SK-N-SH treated with all-trans-retinoic acid at 6 μM for 48 hours (cell line): ENCODE measurements around the gene CHURC1.

ENCODE experiments used
- ATAC-seq: fragments of 200-7000 bp; cut with Tn5 transposase; 3 replicates; pipeline ENCODE4 v1.9.1; 2020; ENCODE audit warnings: mild to moderate bottlenecking, moderate library complexity
- ARNTL ChIP-seq: fragments of 450-650 bp; formaldehyde crosslinking; IDR thresholded peaks from 2 replicates; pipeline ENCODE4 v1.5.0; 2020; ENCODE audit warnings: low read depth, mild to moderate bottlenecking, moderate library complexity, borderline replicate concordance
- BACH2 ChIP-seq: fragments of 250-450 bp; sonication (Bioruptor Pico); IDR thresholded peaks from 2 replicates; pipeline ENCODE4 v1.9.0; 2021; ENCODE audit warnings: mild to moderate bottlenecking, borderline replicate concordance
- ESRRG ChIP-seq: fragments of 250-450 bp; sonication (Bioruptor Pico); IDR thresholded peaks from 2 replicates; pipeline ENCODE4 v1.6.1; 2021; ENCODE audit warnings: mild to moderate bottlenecking
- GLIS3 ChIP-seq: fragments of 250-450 bp; sonication (Bioruptor Pico); IDR thresholded peaks from 2 replicates; pipeline ENCODE4 v1.5.0; 2020; ENCODE audit warnings: mild to moderate bottlenecking, moderate library complexity
- ISL1 ChIP-seq: fragments of 250-450 bp; sonication (Bioruptor Pico); IDR thresholded peaks from 2 replicates; pipeline ENCODE4 v2.1.2; 2022; ENCODE audit warnings: mild to moderate bottlenecking, moderate library complexity
- OSR1 ChIP-seq: fragments of 250-450 bp; sonication (Bioruptor Pico); IDR thresholded peaks from 2 replicates; pipeline ENCODE4 v1.8.0; 2022; ENCODE audit warnings: moderate library complexity, mild to moderate bottlenecking, inconsistent platforms
- PPARA ChIP-seq: fragments of 250-450 bp; sonication (Bioruptor Pico); IDR thresholded peaks from 2 replicates; pipeline ENCODE4 v1.5.0; 2020; ENCODE audit warnings: mild to moderate bottlenecking, borderline replicate concordance
- RARB ChIP-seq: fragments of 250-450 bp; sonication (Bioruptor Pico); IDR thresholded peaks from 2 replicates; pipeline ENCODE4 v1.8.0; 2021; ENCODE audit warnings: mild to moderate bottlenecking, moderate library complexity
- SNAI2 ChIP-seq: fragments of 250-450 bp; sonication (Bioruptor Pico); IDR thresholded peaks from 2 replicates; pipeline ENCODE4 v1.5.0; 2020; ENCODE audit warnings: mild to moderate bottlenecking, moderate library complexity
- TOX ChIP-seq: fragments of 250-450 bp; sonication (Bioruptor Pico); IDR thresholded peaks from 2 replicates; pipeline ENCODE4 v1.8.0; 2021; ENCODE audit warnings: mild to moderate bottlenecking, moderate library complexity, borderline replicate concordance
- ZC3H10 ChIP-seq: fragments of 250-450 bp; sonication (Bioruptor Pico); IDR thresholded peaks from 2 replicates; pipeline ENCODE4 v1.5.1; 2021; ENCODE audit warnings: mild to moderate bottlenecking, moderate library complexity
- ZFP3 ChIP-seq: fragments of 250-450 bp; sonication (Bioruptor Pico); IDR thresholded peaks from 2 replicates; pipeline ENCODE4 v1.5.0; 2020; ENCODE audit warnings: mild to moderate bottlenecking, moderate library complexity
- ZNF70 ChIP-seq: fragments of 450-650 bp; formaldehyde crosslinking; IDR thresholded peaks from 2 replicates; pipeline ENCODE4 v1.5.0; 2020; ENCODE audit warnings: mild to moderate bottlenecking, moderate library complexity
- TF ChIP-seq, protein P1 (sequence below): fragments of 250-450 bp; sonication (Bioruptor Pico); IDR thresholded peaks from 2 replicates; pipeline ENCODE4 v1.5.0; 2020; ENCODE audit warnings: mild to moderate bottlenecking, moderate library complexity
- TF ChIP-seq, protein P2 (sequence below): fragments of 250-450 bp; sonication (Bioruptor Pico); IDR thresholded peaks from 2 replicates; pipeline ENCODE4 v1.5.1; 2021; ENCODE audit warnings: mild to moderate bottlenecking, moderate library complexity
- TF ChIP-seq, protein P3 (sequence below): fragments of 250-450 bp; sonication (Bioruptor Pico); IDR thresholded peaks from 2 replicates; pipeline ENCODE4 v1.8.0; 2020; ENCODE audit warnings: mild to moderate bottlenecking, moderate library complexity, borderline replicate concordance

The CHURC1 gene

DNA sequence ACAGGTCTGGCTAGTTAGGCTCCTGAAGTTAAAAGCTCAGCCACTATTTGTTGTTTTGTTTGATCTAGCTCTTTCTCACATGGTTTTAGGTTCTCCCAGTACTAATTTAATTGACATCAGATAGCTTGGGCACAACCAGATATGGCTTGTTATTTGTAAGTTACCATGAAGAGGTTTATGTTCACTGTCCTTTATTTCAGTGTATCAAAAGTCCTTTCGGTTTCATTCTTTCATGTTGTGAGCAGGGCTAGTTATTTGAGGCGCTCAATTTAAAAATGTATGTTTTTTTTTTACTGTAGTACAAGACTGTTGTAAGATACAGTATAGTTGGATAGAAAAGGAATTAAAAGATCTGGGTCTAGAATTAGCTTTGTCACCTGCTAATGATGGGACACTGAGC, 21.3 kb downstream of the CHURC1 start:
- TF ChIP-seq ZFP3 (CRISPR knock-in tag) (no peak), PPARA (no peak), RARB (CRISPR knock-in tag) (no peak), ESRRG (CRISPR knock-in tag) (no peak), OSR1 (CRISPR knock-in tag) (no peak), ISL1 (no peak), ZC3H10 (CRISPR knock-in tag) (no peak)
- TF ChIP-seq, protein P1, sequence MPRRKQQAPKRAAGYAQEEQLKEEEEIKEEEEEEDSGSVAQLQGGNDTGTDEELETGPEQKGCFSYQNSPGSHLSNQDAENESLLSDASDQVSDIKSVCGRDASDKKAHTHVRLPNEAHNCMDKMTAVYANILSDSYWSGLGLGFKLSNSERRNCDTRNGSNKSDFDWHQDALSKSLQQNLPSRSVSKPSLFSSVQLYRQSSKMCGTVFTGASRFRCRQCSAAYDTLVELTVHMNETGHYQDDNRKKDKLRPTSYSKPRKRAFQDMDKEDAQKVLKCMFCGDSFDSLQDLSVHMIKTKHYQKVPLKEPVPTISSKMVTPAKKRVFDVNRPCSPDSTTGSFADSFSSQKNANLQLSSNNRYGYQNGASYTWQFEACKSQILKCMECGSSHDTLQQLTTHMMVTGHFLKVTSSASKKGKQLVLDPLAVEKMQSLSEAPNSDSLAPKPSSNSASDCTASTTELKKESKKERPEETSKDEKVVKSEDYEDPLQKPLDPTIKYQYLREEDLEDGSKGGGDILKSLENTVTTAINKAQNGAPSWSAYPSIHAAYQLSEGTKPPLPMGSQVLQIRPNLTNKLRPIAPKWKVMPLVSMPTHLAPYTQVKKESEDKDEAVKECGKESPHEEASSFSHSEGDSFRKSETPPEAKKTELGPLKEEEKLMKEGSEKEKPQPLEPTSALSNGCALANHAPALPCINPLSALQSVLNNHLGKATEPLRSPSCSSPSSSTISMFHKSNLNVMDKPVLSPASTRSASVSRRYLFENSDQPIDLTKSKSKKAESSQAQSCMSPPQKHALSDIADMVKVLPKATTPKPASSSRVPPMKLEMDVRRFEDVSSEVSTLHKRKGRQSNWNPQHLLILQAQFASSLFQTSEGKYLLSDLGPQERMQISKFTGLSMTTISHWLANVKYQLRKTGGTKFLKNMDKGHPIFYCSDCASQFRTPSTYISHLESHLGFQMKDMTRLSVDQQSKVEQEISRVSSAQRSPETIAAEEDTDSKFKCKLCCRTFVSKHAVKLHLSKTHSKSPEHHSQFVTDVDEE (CRISPR knock-in tag): no peak
- ATAC-seq: no peak

DNA sequence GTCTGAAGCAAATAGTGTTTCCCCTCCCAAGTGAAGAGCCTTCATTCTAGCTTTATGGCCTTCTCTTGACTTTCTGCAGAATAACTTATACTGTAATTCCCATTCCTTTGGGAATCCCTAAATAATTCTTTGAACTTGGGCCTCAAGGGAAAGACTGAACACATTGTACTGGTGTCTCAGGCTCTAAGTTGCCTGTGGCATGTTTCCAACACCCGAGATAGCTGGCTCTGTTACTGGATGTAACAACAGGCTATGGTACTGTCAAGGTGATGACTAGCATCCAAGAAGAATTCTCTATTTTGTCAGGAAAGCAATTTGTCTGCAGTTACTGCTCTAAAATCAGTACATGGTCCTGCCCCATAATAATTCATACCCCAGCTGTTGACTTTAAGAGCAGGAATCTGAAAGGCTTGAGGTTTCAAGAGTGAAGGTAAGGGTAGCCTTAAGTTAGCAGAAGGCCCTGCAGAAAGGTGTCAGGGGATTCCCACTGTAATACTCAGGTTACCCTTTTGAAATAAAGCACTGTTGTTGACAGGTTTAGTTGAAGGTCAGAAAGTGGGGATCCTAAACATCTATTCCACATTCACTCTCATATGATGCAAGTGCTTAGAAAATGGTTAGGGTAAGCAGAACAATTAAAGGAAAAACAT, 23.0 kb downstream of the CHURC1 start:
- no peak for ATAC-seq
- no peak for TF ChIP-seq OSR1 (CRISPR knock-in tag)
- no peak for TF ChIP-seq SNAI2 (CRISPR knock-in tag)
- no peak for TF ChIP-seq ARNTL (CRISPR knock-in tag)
- no peak for TF ChIP-seq ZNF70 (CRISPR knock-in tag)
- TF ChIP-seq ISL1: no peak
- no peak for TF ChIP-seq ZFP3 (CRISPR knock-in tag)
- TF ChIP-seq, protein P1 (CRISPR knock-in tag): no peak
- TF ChIP-seq GLIS3: no peak

DNA sequence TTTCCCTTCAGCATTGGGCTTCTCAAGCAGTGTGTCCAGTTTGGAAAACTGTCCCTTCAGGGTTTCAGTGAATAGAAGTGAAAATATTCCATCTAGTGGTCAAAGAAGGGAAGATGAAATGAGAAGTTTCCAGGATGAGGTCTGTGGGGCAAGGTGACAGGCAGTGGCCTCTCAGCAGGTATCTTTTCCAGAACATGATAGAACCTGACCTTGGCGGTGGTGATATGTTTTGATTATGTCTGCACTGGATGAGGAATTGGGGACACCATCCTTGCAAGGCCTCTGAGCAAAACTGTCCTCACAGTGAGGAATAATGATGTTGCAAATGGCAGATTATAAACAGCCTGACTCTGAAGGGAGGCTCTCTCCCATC, 23.6 kb downstream of the CHURC1 start:
- peak; percentile 55; the same call in 1 of the 3 replicates for ATAC-seq
- TF ChIP-seq, protein P2, sequence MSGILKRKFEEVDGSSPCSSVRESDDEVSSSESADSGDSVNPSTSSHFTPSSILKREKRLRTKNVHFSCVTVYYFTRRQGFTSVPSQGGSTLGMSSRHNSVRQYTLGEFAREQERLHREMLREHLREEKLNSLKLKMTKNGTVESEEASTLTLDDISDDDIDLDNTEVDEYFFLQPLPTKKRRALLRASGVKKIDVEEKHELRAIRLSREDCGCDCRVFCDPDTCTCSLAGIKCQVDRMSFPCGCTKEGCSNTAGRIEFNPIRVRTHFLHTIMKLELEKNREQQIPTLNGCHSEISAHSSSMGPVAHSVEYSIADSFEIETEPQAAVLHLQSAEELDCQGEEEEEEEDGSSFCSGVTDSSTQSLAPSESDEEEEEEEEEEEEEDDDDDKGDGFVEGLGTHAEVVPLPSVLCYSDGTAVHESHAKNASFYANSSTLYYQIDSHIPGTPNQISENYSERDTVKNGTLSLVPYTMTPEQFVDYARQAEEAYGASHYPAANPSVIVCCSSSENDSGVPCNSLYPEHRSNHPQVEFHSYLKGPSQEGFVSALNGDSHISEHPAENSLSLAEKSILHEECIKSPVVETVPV (CRISPR knock-in tag): no peak
- TF ChIP-seq ISL1 (no peak), BACH2 (CRISPR knock-in tag) (no peak), RARB (CRISPR knock-in tag) (no peak), PPARA (no peak)

DNA sequence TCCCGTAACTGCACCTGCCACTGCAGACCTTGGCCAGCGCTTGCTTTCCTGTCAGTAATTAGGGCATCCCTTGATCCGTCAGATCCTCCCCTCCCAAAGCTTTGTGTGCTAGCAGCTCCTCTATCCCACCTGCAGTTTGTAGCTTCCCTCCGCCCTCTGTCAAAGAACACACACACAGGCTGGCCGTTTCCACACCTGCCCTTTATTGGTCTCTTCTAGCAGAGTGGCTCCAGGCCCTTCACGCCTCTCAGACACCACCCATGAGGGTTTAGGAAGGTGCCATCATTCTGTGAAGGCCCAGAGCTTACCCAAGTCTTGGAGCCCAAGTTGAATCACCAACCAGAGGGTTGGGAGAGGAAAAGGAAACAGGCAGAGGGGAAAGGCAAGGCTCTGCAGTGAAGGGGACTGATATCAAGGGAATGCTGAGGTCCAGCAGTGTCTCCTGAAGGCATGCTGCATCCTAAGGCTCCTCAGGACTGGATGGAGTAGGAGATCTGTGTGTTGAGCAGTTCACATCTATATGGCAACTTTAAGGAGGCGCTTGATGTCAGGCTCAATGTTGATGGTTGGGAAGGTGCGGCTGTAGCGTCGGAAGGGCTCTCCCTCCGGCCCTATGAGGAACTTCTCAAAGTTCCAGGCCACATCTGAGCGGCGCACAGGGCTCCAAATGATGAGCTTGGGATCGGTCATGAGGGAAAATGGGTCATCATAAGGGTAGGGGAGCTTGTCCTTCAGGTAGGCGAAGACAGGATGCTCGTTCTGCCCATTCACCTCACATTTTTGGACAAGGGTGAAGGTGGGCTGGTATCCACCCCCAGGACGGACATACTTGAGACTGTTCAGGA, 24.9 kb downstream of the CHURC1 start:
- TF ChIP-seq TOX (CRISPR knock-in tag) (no peak), SNAI2 (CRISPR knock-in tag) (no peak), PPARA (no peak), ZC3H10 (CRISPR knock-in tag) (no peak), GLIS3 (no peak)
- TF ChIP-seq, protein P2 (CRISPR knock-in tag): no peak
- TF ChIP-seq, protein P3, sequence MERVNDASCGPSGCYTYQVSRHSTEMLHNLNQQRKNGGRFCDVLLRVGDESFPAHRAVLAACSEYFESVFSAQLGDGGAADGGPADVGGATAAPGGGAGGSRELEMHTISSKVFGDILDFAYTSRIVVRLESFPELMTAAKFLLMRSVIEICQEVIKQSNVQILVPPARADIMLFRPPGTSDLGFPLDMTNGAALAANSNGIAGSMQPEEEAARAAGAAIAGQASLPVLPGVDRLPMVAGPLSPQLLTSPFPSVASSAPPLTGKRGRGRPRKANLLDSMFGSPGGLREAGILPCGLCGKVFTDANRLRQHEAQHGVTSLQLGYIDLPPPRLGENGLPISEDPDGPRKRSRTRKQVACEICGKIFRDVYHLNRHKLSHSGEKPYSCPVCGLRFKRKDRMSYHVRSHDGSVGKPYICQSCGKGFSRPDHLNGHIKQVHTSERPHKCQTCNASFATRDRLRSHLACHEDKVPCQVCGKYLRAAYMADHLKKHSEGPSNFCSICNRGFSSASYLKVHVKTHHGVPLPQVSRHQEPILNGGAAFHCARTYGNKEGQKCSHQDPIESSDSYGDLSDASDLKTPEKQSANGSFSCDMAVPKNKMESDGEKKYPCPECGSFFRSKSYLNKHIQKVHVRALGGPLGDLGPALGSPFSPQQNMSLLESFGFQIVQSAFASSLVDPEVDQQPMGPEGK (CRISPR knock-in tag): no peak
- ATAC-seq: no peak
